Caco-2 (cell line): Measurements from ENCODE around the gene RCN1. TPM values are rescaled to one million over a fixed set of nuclear protein-coding genes. Genes with fewer than 3 reads are reported as not detected.

Experiments used
- BruUV-seq: library from RNA; stranded (reverse); fragments of 400-500 nt; replicated peaks from 2 replicates; lab custom pipeline; 2021; lab: Mats Ljungman, UMichigan
- CTCF ChIA-PET: fragments of 300-600 bp; sonication (Branson Sonifier 250); formaldehyde crosslinking; loops from one replicate; lab custom pipeline; 2022; ENCODE audit warnings: antibody characterized with exemption; lab: Charles Lee
- POLR2A ChIA-PET: fragments of 300-600 bp; sonication (Branson Sonifier 250); formaldehyde crosslinking; loops from one replicate; lab custom pipeline; 2022; ENCODE audit warnings: antibody characterized with exemption; lab: Charles Lee
- DNase-seq, 2 experiments: peaks; one replicate each; pipeline versions ENCODE4 v3.0.0 to v3.0.0-alpha.2; 2020 to 2022
- H3K27me3 ChIP-seq: replicated peaks from 2 replicates; pipeline ENCODE4 v1.6.0; 2011; ENCODE audit warnings: low read length; ENCODE audit not compliant: control insufficient read depth, insufficient read depth
- H3K36me3 ChIP-seq: 2 replicates; pipeline ENCODE4 v1.5.1; 2011; ENCODE audit warnings: low read length; ENCODE audit not compliant: control insufficient read depth, insufficient read depth
- H3K4me1 ChIP-seq: fragments of 250-450 bp; sonication (Bioruptor Pico); 2 replicates; pipeline ENCODE4 v1.5.1; 2020; ENCODE audit warnings: mild to moderate bottlenecking
- H3K4me3 ChIP-seq: 2 replicates; pipeline ENCODE4 v1.5.1; 2011; ENCODE audit warnings: low read depth, mild to moderate bottlenecking, control low read depth, low read length
- H3K9me3 ChIP-seq: fragments of 250-450 bp; sonication (Bioruptor Pico); 2 replicates; pipeline ENCODE4 v1.5.1; 2020; ENCODE audit warnings: mild to moderate bottlenecking, moderate library complexity
- H3K27ac Mint-ChIP-seq: one replicate; pipeline ENCODE4 v1.8.0; 2022; ENCODE audit warnings: mixed read lengths; ENCODE audit not compliant: unreplicated experiment
- H3K27me3 Mint-ChIP-seq: one replicate; pipeline ENCODE4 v1.8.0; 2022; ENCODE audit warnings: mixed read lengths; ENCODE audit not compliant: insufficient read depth, unreplicated experiment
- H3K36me3 Mint-ChIP-seq: one replicate; pipeline ENCODE4 v1.8.0; 2022; ENCODE audit warnings: mild to moderate bottlenecking, mixed read lengths; ENCODE audit not compliant: insufficient read depth, unreplicated experiment
- H3K4me1 Mint-ChIP-seq: one replicate; pipeline ENCODE4 v1.8.0; 2022; ENCODE audit warnings: low read depth, mixed read lengths; ENCODE audit not compliant: unreplicated experiment
- H3K4me3 Mint-ChIP-seq: one replicate; pipeline ENCODE4 v1.8.0; 2022; ENCODE audit warnings: mild to moderate bottlenecking, moderate library complexity, mixed read lengths; ENCODE audit not compliant: unreplicated experiment
- H3K9me3 Mint-ChIP-seq: one replicate; pipeline ENCODE4 v1.8.0; 2022; ENCODE audit warnings: mixed read lengths; ENCODE audit not compliant: unreplicated experiment
- CTCF ChIP-seq, 2 experiments: fragments of 200-600 bp in 1 of 2; IDR thresholded peaks; 1 replicate in 1 of 2; 2 replicates in 1 of 2; pipeline versions ENCODE4 v1.5.1 to v1.8.0; 2011 to 2022; ENCODE audit warnings: antibody characterized with exemption in 1 of 2, control low read depth in 1 of 2, inconsistent platforms in 1 of 2, low read depth in 1 of 2, low read length in 1 of 2, mild to moderate bottlenecking in 1 of 2, moderate library complexity in 1 of 2; ENCODE audit not compliant: insufficient read depth in 1 of 2, severe bottlenecking in 1 of 2, unreplicated experiment in 1 of 2
- intact Hi-C: fragments of 100-400 bp; cut with micrococcal nuclease; formaldehyde crosslinking; loops from one replicate; pipeline ENCODE4 v1.10.0; 2022; ENCODE audit not compliant: unreplicated experiment
- total RNA-seq: library from RNA; stranded (reverse); gene quantifications from 2 replicates; pipeline ENCODE4 v1.2.3, GENCODE V29; 2022

The RCN1 gene
- total RNA-seq, 1 experiment from 2014 or later = 185 TPM

GRCh38 chr11:32143378-32143777, 52.5 kb downstream of the RCN1 start:
- no peak for TF ChIP-seq CTCF (IDR thresholded peaks at IDR 0.05; ENCODE audit: insufficient read depth in 1 of 2, low read depth in 1 of 2, low read length in 1 of 2, severe bottlenecking in 1 of 2, unreplicated experiment in 1 of 2)
- ChIA-PET CTCF (no interaction called here), POLR2A (no interaction called here)
- H3K9me3 Mint-ChIP-seq = no peaks in the 10 kb centered on the region
- peaks cover 8% of the 10 kb centered on the region for H3K4me1 Mint-ChIP-seq
- no peak for DNase-seq
- H3K4me3 Mint-ChIP-seq = no peak overlapping the region
- H3K27me3 Mint-ChIP-seq = peaks cover 3% of the 10 kb centered on the region
- no peaks in the 10 kb centered on the region for H3K27me3 ChIP-seq
- H3K4me3 ChIP-seq = no peak overlapping the region
- no peaks in the 10 kb centered on the region for H3K9me3 ChIP-seq
- H3K4me1 ChIP-seq = 0 out of 2 replicates have a peak, but pooled peaks cover 3% of the 10 kb centered on the region
- intact Hi-C loops = no loop called here
- no peaks in the 10 kb centered on the region for H3K36me3 ChIP-seq
- BruUV-seq = no TSS peak
- no peaks in the 10 kb centered on the region for H3K36me3 Mint-ChIP-seq
- H3K27ac Mint-ChIP-seq = no peak overlapping the region

GRCh38 chr11:32145282-32145681, 54.4 kb downstream of the RCN1 start:
- no peaks in the 10 kb centered on the region for H3K36me3 ChIP-seq
- H3K4me3 ChIP-seq = no peak overlapping the region
- DNase-seq = no peak
- H3K9me3 ChIP-seq = no peaks in the 10 kb centered on the region
- H3K27ac Mint-ChIP-seq = no peak overlapping the region
- no peak for TF ChIP-seq CTCF (IDR thresholded peaks at IDR 0.05; ENCODE audit: insufficient read depth in 1 of 2, low read depth in 1 of 2, low read length in 1 of 2, severe bottlenecking in 1 of 2, unreplicated experiment in 1 of 2)
- no peak overlapping the region for H3K4me3 Mint-ChIP-seq
- CTCF ChIA-PET = no interaction called here
- BruUV-seq = no TSS peak
- intact Hi-C loops = no loop called here
- no peaks in the 10 kb centered on the region for H3K27me3 ChIP-seq
- H3K9me3 Mint-ChIP-seq = no peaks in the 10 kb centered on the region
- peaks cover 6% of the 10 kb centered on the region for H3K27me3 Mint-ChIP-seq
- 0 out of 2 replicates have a peak, but pooled peaks cover 3% of the 10 kb centered on the region for H3K4me1 ChIP-seq
- peaks cover 13% of the 10 kb centered on the region for H3K4me1 Mint-ChIP-seq
- H3K36me3 Mint-ChIP-seq = no peaks in the 10 kb centered on the region
- POLR2A ChIA-PET = no interaction called here

DNA sequence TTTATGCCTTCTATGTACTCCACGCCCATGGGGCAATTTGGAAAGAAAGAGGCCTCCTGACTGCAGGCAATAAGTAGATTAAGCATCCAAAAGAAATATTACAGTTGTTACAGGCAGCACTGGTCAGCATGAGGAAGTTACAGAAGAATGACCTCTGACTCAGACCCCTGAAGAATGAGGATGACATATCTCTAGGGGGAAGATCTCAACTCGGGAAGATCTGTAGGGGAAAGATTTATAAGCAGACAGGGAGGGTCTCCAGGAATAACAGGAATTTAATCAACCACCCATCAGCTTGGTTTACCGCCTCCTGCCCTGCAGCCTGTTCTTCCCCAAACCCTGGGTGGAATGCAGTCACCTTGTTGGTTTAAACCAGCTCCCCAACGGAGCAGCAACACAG, 58.0 kb downstream of the RCN1 start:
- intact Hi-C loops = no loop called here
- Mint-ChIP-seq H3K36me3 (no peaks in the 10 kb centered on the region), H3K4me1 (peaks cover 5% of the 10 kb centered on the region), H3K27me3 (peaks cover 17% of the 10 kb centered on the region), H3K9me3 (no peaks in the 10 kb centered on the region), H3K27ac (no peak overlapping the region), H3K4me3 (no peak overlapping the region)
- Histone ChIP-seq H3K27me3 (no peaks in the 10 kb centered on the region), H3K4me1 (no peaks in the 10 kb centered on the region), H3K36me3 (no peaks in the 10 kb centered on the region), H3K4me3 (no peak overlapping the region), H3K9me3 (no peaks in the 10 kb centered on the region)
- no peak for TF ChIP-seq CTCF (IDR thresholded peaks at IDR 0.05; ENCODE audit: insufficient read depth in 1 of 2, low read depth in 1 of 2, low read length in 1 of 2, severe bottlenecking in 1 of 2, unreplicated experiment in 1 of 2)
- ChIA-PET POLR2A (no interaction called here), CTCF (no interaction called here)
- no TSS peak for BruUV-seq
- no peak for DNase-seq
